ENCODE measurements around the gene PCOLCE2.

Gene PCOLCE2

DNA sequence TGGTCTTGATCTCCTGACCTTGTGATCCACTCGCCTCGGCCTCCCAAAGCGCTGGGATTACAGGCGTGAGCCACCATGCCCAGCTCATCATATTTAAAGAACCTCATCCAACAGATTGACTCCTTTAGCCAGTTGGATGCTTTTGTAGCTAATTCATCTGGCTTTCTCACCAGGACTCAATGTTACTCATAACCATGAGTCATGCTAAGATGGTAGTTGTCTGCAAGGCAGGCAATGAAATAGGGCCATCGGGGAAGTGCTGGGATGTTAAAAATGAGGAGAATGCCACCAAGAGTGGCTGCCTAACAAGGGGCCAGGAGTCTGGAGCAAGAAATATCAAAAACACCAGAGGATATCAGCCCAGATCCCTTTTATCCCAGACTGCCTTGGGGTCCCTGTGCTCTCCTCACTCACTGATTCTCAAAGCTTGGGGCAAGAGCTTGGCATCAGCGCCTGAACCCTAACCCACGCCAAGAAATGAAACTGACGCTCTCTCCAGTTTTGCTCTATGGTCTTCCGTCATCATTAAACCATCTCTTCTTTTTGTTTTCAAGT, 7.4 kb upstream of the PCOLCE2 start:
- in situ Hi-C loops (cut with MboI; ENCODE audit: low sequenced_read_pairs, unreplicated experiment), result no loop called here
- DNase-seq (ENCODE audit: low spot score), result no peak
- TF ChIP-seq, protein P1, sequence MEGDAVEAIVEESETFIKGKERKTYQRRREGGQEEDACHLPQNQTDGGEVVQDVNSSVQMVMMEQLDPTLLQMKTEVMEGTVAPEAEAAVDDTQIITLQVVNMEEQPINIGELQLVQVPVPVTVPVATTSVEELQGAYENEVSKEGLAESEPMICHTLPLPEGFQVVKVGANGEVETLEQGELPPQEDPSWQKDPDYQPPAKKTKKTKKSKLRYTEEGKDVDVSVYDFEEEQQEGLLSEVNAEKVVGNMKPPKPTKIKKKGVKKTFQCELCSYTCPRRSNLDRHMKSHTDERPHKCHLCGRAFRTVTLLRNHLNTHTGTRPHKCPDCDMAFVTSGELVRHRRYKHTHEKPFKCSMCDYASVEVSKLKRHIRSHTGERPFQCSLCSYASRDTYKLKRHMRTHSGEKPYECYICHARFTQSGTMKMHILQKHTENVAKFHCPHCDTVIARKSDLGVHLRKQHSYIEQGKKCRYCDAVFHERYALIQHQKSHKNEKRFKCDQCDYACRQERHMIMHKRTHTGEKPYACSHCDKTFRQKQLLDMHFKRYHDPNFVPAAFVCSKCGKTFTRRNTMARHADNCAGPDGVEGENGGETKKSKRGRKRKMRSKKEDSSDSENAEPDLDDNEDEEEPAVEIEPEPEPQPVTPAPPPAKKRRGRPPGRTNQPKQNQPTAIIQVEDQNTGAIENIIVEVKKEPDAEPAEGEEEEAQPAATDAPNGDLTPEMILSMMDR (IDR thresholded peaks at IDR 0.05; ENCODE audit: borderline replicate concordance, control extremely low read depth, extremely low read depth, insufficient read depth, missing control alignments), result no peak

DNA sequence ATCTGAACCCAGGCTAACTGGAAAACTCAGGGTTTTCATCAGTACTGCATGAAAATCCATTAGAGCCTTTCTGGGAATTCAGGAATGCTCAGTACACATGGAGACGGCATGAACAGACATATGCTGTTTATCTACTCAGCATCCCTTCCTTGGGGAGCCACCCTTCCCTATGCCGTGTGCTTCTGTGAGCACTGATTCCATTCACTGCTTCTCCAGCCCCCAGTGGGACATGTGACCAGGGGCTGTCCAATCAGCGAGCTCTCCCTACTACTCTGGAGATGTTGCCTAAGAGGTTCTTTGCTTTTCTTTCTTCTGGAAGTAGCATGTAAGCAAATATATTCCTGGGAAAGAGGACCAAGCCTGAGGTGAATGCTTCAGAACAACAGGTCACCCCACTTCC, 5.6 kb upstream of the PCOLCE2 start:
- TF ChIP-seq, protein P1 (IDR thresholded peaks at IDR 0.05; ENCODE audit: borderline replicate concordance, control extremely low read depth, extremely low read depth, insufficient read depth, missing control alignments), result no peak
- in situ Hi-C loops (cut with MboI; ENCODE audit: low sequenced_read_pairs, unreplicated experiment), result no loop called here
- DNase-seq (ENCODE audit: low spot score), result no peak

DNA sequence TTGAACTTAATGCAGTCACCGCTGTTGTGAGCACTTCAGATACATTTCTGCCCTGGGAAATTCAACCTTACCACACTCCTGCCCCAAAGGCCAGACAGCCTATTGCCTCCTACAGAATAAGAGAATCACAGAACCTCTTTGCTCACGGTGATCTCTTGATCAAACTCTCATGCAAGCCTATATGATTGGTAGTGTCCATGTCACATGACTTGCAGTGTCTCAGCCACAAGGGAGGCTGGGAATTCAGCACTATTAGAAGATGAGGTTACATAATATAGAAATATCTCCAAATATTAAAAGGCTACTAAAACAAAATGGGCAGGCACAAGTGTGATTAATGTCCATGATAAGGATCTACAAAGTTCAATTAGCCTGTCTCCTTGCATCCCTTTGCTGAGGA, 3.8 kb upstream of the PCOLCE2 start:
- in situ Hi-C loops (cut with MboI; ENCODE audit: low sequenced_read_pairs, unreplicated experiment), result no loop called here
- no peak for DNase-seq (ENCODE audit: low spot score)
- TF ChIP-seq, protein P1 (IDR thresholded peaks at IDR 0.05; ENCODE audit: borderline replicate concordance, control extremely low read depth, extremely low read depth, insufficient read depth, missing control alignments), result no peak

DNA sequence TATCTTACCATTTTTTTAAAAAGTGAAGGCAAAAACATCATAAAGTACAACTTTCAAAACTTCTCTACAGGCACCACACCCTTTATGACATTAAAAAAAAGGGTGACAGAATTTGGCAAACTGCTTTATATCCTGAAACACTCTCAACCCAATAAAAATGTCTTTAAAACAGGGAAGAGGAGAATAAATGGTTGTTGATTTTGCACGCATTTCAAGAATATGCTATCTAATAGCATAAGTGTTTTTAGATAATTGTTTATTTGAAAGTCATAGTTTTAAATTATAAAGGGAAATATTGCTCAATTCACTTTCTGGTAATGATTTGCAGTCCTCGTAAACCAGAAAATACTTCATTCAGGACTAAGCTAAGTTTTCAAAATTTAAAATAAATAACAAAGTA, 1.7 kb upstream of the PCOLCE2 start:
- no peak for DNase-seq (ENCODE audit: low spot score)
- in situ Hi-C loops (cut with MboI; ENCODE audit: low sequenced_read_pairs, unreplicated experiment), result no loop called here
- TF ChIP-seq, protein P1 (IDR thresholded peaks at IDR 0.05; ENCODE audit: borderline replicate concordance, control extremely low read depth, extremely low read depth, insufficient read depth, missing control alignments), result no peak

DNA sequence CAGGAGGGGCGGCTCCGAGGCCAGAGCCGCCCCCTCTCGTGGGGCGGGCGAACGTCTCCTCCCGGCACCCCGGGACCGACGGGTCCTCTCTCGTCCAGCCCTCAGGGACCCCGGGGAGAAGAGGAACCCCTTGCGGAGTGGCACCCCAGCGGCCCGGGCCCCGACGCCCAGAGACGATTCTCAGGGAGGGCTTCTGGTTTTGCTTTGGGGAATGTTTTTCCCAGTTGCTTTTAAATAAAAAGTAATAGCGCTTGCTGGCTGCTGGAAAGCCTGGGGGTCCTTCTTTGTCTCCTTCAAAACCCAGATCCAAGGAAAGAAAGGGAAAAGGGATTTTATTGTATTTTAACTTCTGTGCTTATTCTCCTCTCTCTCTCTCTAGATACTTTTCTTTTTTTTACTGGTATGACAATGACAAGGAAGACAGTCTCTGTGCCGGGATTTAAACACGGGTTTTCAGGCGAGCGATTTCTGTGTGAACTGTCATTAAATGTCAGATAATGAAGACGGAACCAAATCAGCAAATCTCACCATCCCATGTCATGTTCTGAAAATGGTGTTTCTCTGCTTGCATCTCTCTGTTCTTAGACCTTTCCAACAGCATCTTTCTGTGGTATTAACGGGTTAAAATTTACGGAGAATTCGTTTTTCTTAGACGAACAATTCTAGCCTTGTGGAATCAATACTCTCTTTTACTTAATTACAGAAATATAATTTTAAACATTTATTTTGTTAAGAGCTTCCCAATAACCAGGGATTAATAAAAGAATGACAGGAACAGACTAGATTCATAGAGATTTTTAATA, 530 bp upstream of the PCOLCE2 start:
- in situ Hi-C loops (cut with MboI; ENCODE audit: low sequenced_read_pairs, unreplicated experiment), result no loop called here
- TF ChIP-seq, protein P1 (IDR thresholded peaks at IDR 0.05; ENCODE audit: borderline replicate concordance, control extremely low read depth, extremely low read depth, insufficient read depth, missing control alignments), result no peak
- no peak for DNase-seq (ENCODE audit: low spot score)

DNA sequence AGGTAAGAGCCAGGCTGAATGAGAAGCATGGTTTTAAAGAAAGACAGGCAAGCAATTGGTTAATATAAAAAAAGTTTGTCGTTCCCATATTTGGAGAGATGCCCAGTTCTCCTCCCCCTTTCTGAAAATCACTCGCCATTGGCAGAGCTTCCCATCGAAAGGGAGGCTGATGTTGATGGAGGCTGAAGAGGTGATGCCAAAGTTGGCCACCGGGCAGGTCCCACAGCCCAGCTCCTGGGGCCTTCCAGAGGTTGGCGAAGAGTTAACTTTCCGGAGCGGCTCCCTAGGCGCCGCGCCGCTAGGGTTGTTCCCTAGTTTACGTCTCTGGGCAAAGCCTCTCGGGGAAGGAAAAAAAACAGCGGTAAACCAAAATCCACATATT, 793 bp downstream of the PCOLCE2 start:
- DNase-seq (ENCODE audit: low spot score), result no peak
- TF ChIP-seq, protein P1 (IDR thresholded peaks at IDR 0.05; ENCODE audit: borderline replicate concordance, control extremely low read depth, extremely low read depth, insufficient read depth, missing control alignments), result no peak
- in situ Hi-C loops (cut with MboI; ENCODE audit: low sequenced_read_pairs, unreplicated experiment), result no loop called here
